OCI-LY7 (cell line): Measurements from ENCODE around the gene MUC4. TPM values are rescaled to one million over a fixed set of nuclear protein-coding genes. Genes with fewer than 3 reads are reported as not detected.
"Not testable (repeated sequence)": the region's sequence is repeated elsewhere in the genome, so short reads cannot be mapped to it uniquely, and the experiment has no call there.

Source experiments
- BruUV-seq: library from RNA; stranded (reverse); fragments of 400-500 nt; replicated peaks from 2 replicates; lab custom pipeline; 2021; lab: Mats Ljungman, UMichigan
- CTCF ChIA-PET: fragments of 300-600 bp; sonication (Branson Sonifier 250); formaldehyde crosslinking; loops from one replicate; lab custom pipeline; 2022; ENCODE audit warnings: antibody characterized with exemption; ENCODE audit not compliant: unreplicated experiment; lab: Charles Lee
- POLR2A ChIA-PET: fragments of 300-600 bp; sonication (Branson Sonifier 250); formaldehyde crosslinking; loops from one replicate; lab custom pipeline; 2022; ENCODE audit warnings: antibody characterized with exemption; lab: Charles Lee
- DNase-seq: peaks from one replicate; pipeline ENCODE4 v3.0.0-alpha.2; 2015; ENCODE audit warnings: low spot score
- H2AFZ ChIP-seq: fragments of 200-600 bp; sonication (generic), shearing (Covaris generic); 2 replicates; pipeline ENCODE4 v1.6.1; 2014; ENCODE audit warnings: mild to moderate bottlenecking, antibody characterized with exemption, low read length, moderate library complexity
- H3K27ac ChIP-seq: fragments of 200-600 bp; sonication (generic); 2 replicates; pipeline ENCODE4 v1.5.1; 2014; ENCODE audit warnings: mixed run types, low read depth, mild to moderate bottlenecking, moderate library complexity, low read length, inconsistent platforms; ENCODE audit not compliant: poor library complexity, severe bottlenecking
- H3K36me3 ChIP-seq: fragments of 200-600 bp; sonication (generic); 2 replicates; pipeline ENCODE4 v1.6.1; 2014; ENCODE audit warnings: mild to moderate bottlenecking, antibody characterized with exemption, low read length, moderate library complexity, mixed read lengths; ENCODE audit not compliant: insufficient read depth
- H3K4me1 ChIP-seq: fragments of 200-600 bp; sonication (generic); 2 replicates; pipeline ENCODE4 v1.5.1; 2014; ENCODE audit warnings: mild to moderate bottlenecking, low read length; ENCODE audit not compliant: insufficient read depth, poor library complexity, severe bottlenecking
- H3K4me2 ChIP-seq: fragments of 200-600 bp; sonication (generic); 2 replicates; pipeline ENCODE4 v1.6.1; 2014; ENCODE audit warnings: mild to moderate bottlenecking, low read length
- H3K4me3 ChIP-seq: fragments of 200-600 bp; sonication (generic); 2 replicates; pipeline ENCODE4 v1.5.1; 2014; ENCODE audit warnings: mild to moderate bottlenecking, low read depth, low read length; ENCODE audit not compliant: poor library complexity, severe bottlenecking
- H3K79me2 ChIP-seq: fragments of 200-600 bp; sonication (generic); 2 replicates; pipeline ENCODE4 v1.6.1; 2016; ENCODE audit warnings: low read depth, mild to moderate bottlenecking, low read length, moderate library complexity, mixed read lengths; ENCODE audit not compliant: insufficient read depth
- H3K9me2 ChIP-seq: fragments of 200-600 bp; sonication (generic); 2 replicates; pipeline ENCODE4 v1.6.1; 2016; ENCODE audit warnings: mild to moderate bottlenecking, low read length, mixed read lengths; ENCODE audit not compliant: insufficient read depth
- H3K9me3 ChIP-seq: fragments of 200-600 bp; sonication (generic); 2 replicates; pipeline ENCODE4 v1.6.1; 2014; ENCODE audit warnings: mild to moderate bottlenecking, mixed run types, low read length, mixed read lengths
- H4K20me1 ChIP-seq: fragments of 200-600 bp; sonication (generic); 2 replicates; pipeline ENCODE4 v1.6.1; 2014; ENCODE audit warnings: mild to moderate bottlenecking, antibody characterized with exemption, low read length, moderate library complexity, mixed read lengths; ENCODE audit not compliant: insufficient read depth
- EZH2phosphoT487 ChIP-seq: fragments of 200-600 bp; sonication (generic); IDR thresholded peaks from 2 replicates; pipeline ENCODE4 v1.6.1; 2018; ENCODE audit warnings: low read depth, borderline replicate concordance, mild to moderate bottlenecking, mixed run types, antibody characterized with exemption, low read length, moderate library complexity, mixed read lengths
- intact Hi-C: fragments of 100-400 bp; cut with micrococcal nuclease; formaldehyde crosslinking; loops from one replicate; pipeline ENCODE4 v1.10.0; 2022; ENCODE audit not compliant: unreplicated experiment
- total RNA-seq, 2 experiments: library from RNA; depleted of rRNA in 1 of 2; stranded (reverse); fragments of >200 nt in 1 of 2; shearing (Covaris generic) in 1 of 2; gene quantifications; 2 replicates each; pipeline ENCODE4 v1.2.3, GENCODE V29; 2014 to 2022
- TF ChIP-seq, protein P1 (sequence below): fragments of 200-600 bp; sonication (generic); conservative IDR thresholded peaks from 2 replicates; pipeline ENCODE4 v1.5.1; 2014; ENCODE audit warnings: mild to moderate bottlenecking, antibody characterized with exemption, low read length, moderate library complexity, mixed read lengths

The MUC4 gene
- total RNA-seq, 2 experiments from 2014 or later = 0.03 to 0.42 TPM

DNA sequence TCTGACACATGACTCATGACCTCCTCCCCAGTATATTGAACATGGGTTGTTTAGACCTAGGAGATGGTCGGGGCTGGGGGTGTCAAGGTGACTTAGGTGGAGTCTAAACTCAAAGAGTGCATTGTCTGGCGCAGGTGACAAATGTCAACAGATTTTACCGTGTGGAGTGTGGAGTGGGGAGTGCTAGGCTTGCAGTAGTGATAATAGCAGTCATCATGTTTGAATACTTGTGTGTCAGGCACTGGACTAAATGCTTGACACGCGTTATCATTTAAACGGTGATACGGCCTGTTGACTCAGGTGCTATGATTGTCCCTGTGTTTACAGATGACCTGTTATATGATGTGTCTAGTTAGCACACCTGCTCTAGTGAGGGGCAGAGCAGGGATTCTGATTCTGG is 60.2 kb downstream of the MUC4 start:
- intact Hi-C loops = no loop called here
- Histone ChIP-seq H3K4me2 (no peak overlapping the region), H3K4me1 (no peaks in the 10 kb centered on the region), H4K20me1 (no peaks in the 10 kb centered on the region), H3K27ac (no peak overlapping the region), H3K79me2 (no peaks in the 10 kb centered on the region), H3K9me3 (no peaks in the 10 kb centered on the region), H3K9me2 (no peaks in the 10 kb centered on the region), H3K36me3 (no peaks in the 10 kb centered on the region), H2AFZ (no peak overlapping the region), H3K4me3 (no peak overlapping the region)
- DNase-seq = no peak
- TF ChIP-seq, protein P1, sequence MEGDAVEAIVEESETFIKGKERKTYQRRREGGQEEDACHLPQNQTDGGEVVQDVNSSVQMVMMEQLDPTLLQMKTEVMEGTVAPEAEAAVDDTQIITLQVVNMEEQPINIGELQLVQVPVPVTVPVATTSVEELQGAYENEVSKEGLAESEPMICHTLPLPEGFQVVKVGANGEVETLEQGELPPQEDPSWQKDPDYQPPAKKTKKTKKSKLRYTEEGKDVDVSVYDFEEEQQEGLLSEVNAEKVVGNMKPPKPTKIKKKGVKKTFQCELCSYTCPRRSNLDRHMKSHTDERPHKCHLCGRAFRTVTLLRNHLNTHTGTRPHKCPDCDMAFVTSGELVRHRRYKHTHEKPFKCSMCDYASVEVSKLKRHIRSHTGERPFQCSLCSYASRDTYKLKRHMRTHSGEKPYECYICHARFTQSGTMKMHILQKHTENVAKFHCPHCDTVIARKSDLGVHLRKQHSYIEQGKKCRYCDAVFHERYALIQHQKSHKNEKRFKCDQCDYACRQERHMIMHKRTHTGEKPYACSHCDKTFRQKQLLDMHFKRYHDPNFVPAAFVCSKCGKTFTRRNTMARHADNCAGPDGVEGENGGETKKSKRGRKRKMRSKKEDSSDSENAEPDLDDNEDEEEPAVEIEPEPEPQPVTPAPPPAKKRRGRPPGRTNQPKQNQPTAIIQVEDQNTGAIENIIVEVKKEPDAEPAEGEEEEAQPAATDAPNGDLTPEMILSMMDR = no peak
- no peak for TF ChIP-seq EZH2phosphoT487
- ChIA-PET CTCF (no interaction called here), POLR2A (no interaction called here)
- no TSS peak for BruUV-seq

DNA sequence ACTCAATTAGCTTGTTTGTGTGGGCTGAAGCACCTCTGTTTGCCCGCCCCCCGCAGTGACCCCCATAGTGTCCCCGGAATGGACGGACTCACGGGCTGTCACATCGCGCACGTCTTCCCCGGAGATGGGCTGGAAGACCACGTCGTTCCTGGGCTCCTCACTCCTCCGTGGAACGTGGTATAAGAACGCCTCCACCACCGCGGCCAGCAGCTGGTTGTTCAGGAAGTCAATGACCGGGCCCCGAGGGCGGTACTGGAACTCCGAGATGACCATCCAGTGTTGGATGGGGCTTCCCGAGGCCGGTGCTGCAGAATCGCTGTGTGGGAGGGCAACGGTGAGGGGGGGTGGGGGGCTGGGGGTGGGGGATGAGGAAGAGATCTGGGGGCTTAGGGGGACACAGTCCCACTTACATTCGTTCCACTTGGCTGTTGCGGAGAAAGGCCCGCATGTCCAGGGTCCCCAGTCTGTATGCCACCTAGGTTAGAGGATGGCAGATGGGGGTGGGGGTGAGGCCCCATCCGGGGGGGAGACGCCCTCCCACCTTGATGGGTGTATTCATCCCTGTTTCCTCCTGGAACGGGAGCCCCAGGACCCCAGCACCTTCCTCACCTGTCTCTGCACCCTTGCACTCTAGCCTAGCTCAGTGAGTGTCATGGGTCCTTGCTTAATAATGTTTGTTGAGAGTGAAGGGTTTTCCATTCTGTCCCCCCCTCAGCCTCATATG is 60.8 kb downstream of the MUC4 start:
- no peak overlapping the region for H3K4me2 ChIP-seq
- no peaks in the 10 kb centered on the region for H3K36me3 ChIP-seq
- intact Hi-C loops = no loop called here
- H3K27ac ChIP-seq = no peak overlapping the region
- no peak for DNase-seq
- no peak overlapping the region for H2AFZ ChIP-seq
- H3K9me3 ChIP-seq = no peaks in the 10 kb centered on the region
- no peaks in the 10 kb centered on the region for H3K79me2 ChIP-seq
- no peak overlapping the region for H3K4me3 ChIP-seq
- TF ChIP-seq, protein P1 = no peak
- no peak for TF ChIP-seq EZH2phosphoT487
- H4K20me1 ChIP-seq = no peaks in the 10 kb centered on the region
- H3K9me2 ChIP-seq = no peaks in the 10 kb centered on the region
- H3K4me1 ChIP-seq = no peaks in the 10 kb centered on the region
- CTCF ChIA-PET = no interaction called here
- no TSS peak for BruUV-seq
- POLR2A ChIA-PET = no interaction called here

DNA sequence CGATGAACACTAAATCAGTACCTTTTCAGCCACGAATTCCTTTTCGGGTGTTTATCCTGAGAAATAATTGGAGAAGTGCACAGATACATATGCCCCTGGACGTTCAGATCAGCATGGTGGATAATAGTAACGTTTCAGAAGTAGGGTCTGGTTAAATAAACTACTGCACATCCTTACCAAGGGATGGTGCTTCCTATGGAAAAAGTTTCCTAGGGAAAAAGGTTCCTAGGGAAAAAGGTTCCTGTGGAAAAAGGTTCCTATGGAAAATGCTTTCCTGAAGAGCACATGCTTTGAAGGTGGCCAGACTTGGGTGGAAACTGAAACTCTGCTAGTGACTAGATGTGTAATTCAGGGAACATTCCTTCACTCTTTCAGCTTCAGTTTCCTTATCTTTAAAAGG is 62.6 kb downstream of the MUC4 start:
- H3K9me3 ChIP-seq, H2AFZ ChIP-seq, H3K79me2 ChIP-seq, H3K4me1 ChIP-seq, POLR2A ChIA-PET, H3K36me3 ChIP-seq, H3K4me2 ChIP-seq, BruUV-seq, CTCF ChIA-PET, H4K20me1 ChIP-seq, H3K9me2 ChIP-seq, DNase-seq, H3K4me3 ChIP-seq, H3K27ac ChIP-seq: not testable (repeated sequence)
- intact Hi-C loops = loop anchor here (5.0 kb wide), 1 partner anchor 243 kb away; no protein-coding TSS in a partner anchor
